GM21367 (cell line): ENCODE data around the gene IRF2BPL.

Experiments used
- ATAC-seq: cut with Tn5 transposase; IDR thresholded peaks from one replicate; pipeline ENCODE4 v1.9.1; 2021; ENCODE audit not compliant: unreplicated experiment

IRF2BPL gene

GRCh38 chr14:77055306-77055705 is 26.8 kb upstream of the IRF2BPL start:
- no peak for ATAC-seq

DNA sequence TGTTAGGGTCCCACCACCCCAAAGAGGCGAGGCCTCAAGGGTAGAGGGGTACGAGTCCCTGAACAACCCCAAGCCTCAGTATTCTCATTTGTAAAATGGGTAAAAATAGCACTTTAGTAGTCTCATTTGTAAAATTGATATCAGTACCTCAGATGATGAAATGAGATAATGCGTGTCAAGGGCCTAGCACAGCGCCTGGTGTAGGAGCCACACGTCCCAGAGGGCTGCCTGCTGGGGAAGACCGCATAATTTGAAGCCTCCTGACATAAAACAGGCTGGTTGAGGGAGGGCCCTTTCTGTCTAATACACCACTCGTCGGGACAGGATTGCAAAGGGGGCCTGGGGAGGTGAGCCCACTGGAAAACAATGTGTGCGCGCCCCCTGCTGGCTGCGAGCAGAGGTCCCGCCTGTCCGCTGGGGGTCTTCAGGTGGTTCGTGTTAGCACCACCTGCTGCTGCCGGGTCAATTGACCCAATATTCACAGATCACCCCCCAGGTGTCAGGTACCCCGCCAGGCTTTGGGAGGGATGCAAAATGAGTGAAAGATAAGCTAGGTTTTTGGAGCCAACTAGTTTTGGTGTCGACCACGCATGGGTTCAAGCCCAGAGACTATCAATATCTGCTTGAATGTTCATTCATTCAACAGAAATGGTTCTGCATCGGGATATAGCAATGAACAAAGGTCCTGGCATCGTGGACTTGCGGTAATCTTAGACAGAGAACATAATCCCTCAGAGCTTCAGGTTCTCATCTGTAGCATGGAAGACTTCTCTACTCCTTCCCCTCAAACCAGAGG is 24.7 kb upstream of the IRF2BPL start:
- no peak for ATAC-seq

GRCh38 chr14:77052281-77053044 is 24.0 kb upstream of the IRF2BPL start:
- no peak for ATAC-seq

DNA sequence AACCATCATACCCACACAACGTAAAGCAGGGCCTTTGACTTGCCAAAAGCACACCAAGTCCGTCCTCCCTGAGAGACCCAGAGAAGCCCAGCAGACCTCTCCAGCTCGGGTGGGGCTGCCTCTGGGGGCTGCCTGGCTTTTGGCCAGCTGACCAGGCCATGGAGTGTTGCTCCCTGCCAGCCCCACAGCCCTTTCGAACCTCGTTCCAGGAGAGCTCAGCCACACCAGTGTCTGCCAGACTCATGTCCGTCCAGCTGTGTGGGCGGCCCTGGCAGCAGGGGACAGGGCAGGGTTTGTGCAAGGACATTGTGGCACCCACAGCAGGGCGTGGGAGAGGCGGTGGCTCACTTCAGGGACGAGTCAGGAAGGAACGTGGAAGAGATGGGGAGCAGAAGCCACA is 22.6 kb upstream of the IRF2BPL start:
- no peak for ATAC-seq

DNA sequence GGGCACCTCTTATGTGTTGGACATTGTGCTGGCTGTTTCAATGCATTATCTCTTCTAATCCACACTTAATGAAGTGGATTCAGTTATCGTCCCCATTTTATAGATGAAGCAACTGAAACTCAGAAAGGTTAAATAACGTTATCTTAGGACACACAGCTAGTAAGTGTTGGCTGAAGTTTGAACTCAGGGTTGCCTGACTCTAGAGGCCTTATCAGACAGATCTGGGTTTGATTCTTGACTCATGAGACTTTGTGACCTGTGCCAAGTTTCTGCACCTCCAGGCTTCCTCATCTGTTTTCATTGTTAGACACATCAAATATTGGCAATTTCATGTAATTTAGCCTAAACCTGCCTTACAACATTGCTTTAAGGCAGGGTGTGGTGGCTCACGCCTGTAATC is 18.2 kb upstream of the IRF2BPL start:
- no peak for ATAC-seq

DNA sequence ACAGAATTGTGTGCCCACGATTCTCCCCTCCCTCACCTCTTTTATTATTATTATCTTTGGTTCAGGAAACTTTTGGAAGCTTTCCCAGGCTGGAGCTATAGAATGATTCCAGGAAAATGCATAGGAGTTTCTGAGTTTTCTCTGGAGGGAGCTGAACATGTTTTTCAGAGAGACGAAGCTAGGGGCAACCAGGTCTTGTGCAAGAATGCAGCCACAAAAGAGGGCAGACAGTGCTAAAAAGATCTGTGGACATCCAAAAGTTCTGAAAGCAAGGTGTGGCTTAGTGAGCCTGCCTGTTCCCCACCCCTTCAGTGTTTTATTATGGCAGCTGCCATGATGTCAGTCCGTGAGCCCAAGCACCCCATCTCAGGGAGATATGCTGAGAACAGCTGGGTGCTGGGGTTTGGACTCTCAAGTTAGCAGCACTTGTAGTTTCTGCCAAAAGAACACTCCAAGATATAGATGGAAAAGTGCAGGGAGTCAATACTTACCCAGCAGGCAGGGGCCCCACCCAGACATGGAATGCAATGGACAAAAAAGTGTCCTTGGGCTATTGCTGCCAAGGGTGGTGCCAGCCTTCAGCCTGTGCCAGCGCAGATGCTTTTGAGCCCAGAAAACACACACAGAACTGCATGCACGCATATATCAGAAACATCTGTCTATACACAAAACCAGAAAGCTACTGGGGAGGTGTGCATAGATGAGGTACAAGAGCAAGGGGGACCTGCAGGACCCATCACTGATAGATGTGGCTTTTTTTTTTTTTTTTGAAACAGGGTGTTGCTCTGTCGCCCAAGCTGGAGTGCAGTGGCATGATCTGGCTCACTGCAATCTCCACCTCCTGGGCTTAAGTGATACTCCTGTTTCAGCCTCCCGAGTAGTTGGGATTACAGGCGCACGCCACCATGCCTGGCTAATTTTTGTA is 17.0 kb upstream of the IRF2BPL start:
- ATAC-seq: no peak

- ATAC-seq: no peak
Observed at GRCh38 chr14:77044783-77045237, 16.3 kb upstream of the IRF2BPL start.

- no peak for ATAC-seq
Observed at GRCh38 chr14:77043984-77044485, 15.5 kb upstream of the IRF2BPL start.

GRCh38 chr14:77043177-77043983 is 14.9 kb upstream of the IRF2BPL start:
- ATAC-seq: no peak

GRCh38 chr14:77041881-77042545 is 13.5 kb upstream of the IRF2BPL start:
- ATAC-seq: no peak

GRCh38 chr14:77040741-77041653 is 12.5 kb upstream of the IRF2BPL start:
- no peak for ATAC-seq

DNA sequence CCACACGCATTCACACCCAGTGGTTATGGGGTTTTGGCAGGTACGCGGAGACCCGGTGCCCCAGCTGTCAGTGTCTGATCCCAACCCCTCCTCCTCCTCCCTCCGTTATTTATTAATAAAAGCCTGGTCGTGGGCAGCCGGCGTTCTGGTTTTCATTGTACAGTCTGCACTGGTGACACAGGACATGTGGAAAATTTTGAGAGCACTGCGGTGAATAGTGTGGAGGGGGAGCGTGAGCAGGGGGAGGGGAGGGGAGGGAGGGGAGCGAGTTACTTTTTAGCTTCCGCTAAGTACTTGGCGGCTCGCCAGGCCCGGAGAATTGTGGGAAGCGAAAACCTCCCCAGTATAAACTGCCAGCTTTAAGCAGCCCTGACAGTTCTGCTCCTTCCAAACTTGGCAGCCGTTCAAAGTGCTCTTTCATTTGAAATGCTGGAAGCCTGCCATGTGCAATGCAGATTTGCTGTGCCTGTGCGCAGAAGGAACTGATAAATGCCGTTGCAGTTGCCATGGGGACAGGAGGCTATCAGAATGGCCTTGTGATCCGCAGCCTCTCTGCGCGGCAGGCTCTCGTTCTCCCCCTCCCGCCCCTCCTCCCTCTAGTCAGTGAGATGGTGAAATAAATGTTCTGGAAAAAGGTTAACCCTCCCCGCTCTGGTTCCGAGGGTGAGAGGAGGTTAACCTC is 11.7 kb upstream of the IRF2BPL start:
- ATAC-seq: peak; percentile 60

- ATAC-seq: no peak
Observed at GRCh38 chr14:77039285-77040058, 11.0 kb upstream of the IRF2BPL start.

GRCh38 chr14:77037938-77038568 is 9.5 kb upstream of the IRF2BPL start:
- no peak for ATAC-seq

GRCh38 chr14:77037215-77037937 is 8.9 kb upstream of the IRF2BPL start:
- no peak for ATAC-seq
